A549 (cell line): ENCODE data around the gene USP20. TPM values are rescaled to one million over a fixed set of nuclear protein-coding genes. Genes with fewer than 3 reads are reported as not detected.

Experiments used
- ATAC-seq, 2 experiments: fragments of 200-7000 bp in 1 of 2; fragments of >200 bp in 1 of 2; cut with Nextera tagmentation in 1 of 2; cut with Tn5 transposase in 1 of 2; 3 replicates each; pipeline versions ENCODE4 v1.8.0 to v1.9.1; 2018 to 2020; ENCODE audit warnings: mild to moderate bottlenecking in 1 of 2, moderate library complexity in 1 of 2
- CTCF ChIA-PET: fragments of 300-600 bp; sonication (Branson Sonifier 250); formaldehyde crosslinking; extraction: SDS; loops from one replicate; lab custom pipeline; 2021; ENCODE audit warnings: antibody characterized with exemption, inconsistent platforms; lab: Yijun Ruan, JAX
- POLR2A ChIA-PET: fragments of 350-600 bp; formaldehyde crosslinking; extraction: SDS; loops from one replicate; lab custom pipeline; 2021; ENCODE audit warnings: antibody characterized with exemption, inconsistent platforms; lab: Yijun Ruan, JAX
- DNase-seq, 2 experiments: peaks; one replicate each; pipeline versions ENCODE4 v3.0.0 to v3.0.0-alpha.2; 2011 to 2016; ENCODE audit warnings: low read depth in 1 of 2, low spot score in 1 of 2
- FAIRE-seq: peaks from 2 replicates; lab custom pipeline; 2011; peaks lifted over from hg19 to GRCh38; lab: Jason Lieb, UNC
- H3K27ac ChIP-seq, 2 experiments: fragments of >200 bp; sonication (Bioruptor Twin); formaldehyde crosslinking; 3 replicates each; pipeline ENCODE4 v1.5.1; 2016 to 2017
- H3K4me1 ChIP-seq: fragments of >200 bp; sonication (Bioruptor Twin); formaldehyde crosslinking; 3 replicates; pipeline ENCODE4 v1.6.1; 2016
- H3K4me2 ChIP-seq: fragments of >200 bp; sonication (Bioruptor Twin); formaldehyde crosslinking; 3 replicates; pipeline ENCODE4 v1.6.1; 2016
- H3K4me3 ChIP-seq: fragments of >200 bp; sonication (Bioruptor Twin); formaldehyde crosslinking; 3 replicates; pipeline ENCODE4 v1.5.1; 2016
- H3K9me3 ChIP-seq: fragments of >200 bp; sonication (Bioruptor Twin); formaldehyde crosslinking; 3 replicates; pipeline ENCODE4 v1.6.1; 2016
- BHLHE40 ChIP-seq: IDR thresholded peaks from 2 replicates; pipeline ENCODE4 v1.6.1; 2012; ENCODE audit warnings: low read depth, low read length, inconsistent platforms
- CBX8 ChIP-seq: fragments of 200-600 bp; sonication (generic); IDR thresholded peaks from 2 replicates; pipeline ENCODE4 v1.6.1; 2016
- ELK1 ChIP-seq: fragments of 150-350 bp; IDR thresholded peaks from 2 replicates; pipeline ENCODE4 v1.6.1; 2014; ENCODE audit warnings: low read depth, mild to moderate bottlenecking, low read length
- EP300 ChIP-seq, 2 experiments: fragments of >200 bp; sonication (Bioruptor Twin); formaldehyde crosslinking; IDR thresholded peaks; 2 replicates in 1 of 2; 3 replicates in 1 of 2; pipeline ENCODE4 v1.6.1; 2016 to 2017
- FOSL2 ChIP-seq, 2 experiments: fragments of 450-650 bp in 1 of 2; fragments of >200 bp in 1 of 2; sonication (Bioruptor Twin) in 1 of 2; formaldehyde crosslinking; IDR thresholded peaks; 2 replicates each; pipeline versions ENCODE4 v1.5.0 to v1.6.1; 2016 to 2020; ENCODE audit warnings: mild to moderate bottlenecking in 1 of 2, moderate library complexity in 1 of 2
- FOXS1 ChIP-seq: fragments of 250-450 bp; sonication (Bioruptor Pico); IDR thresholded peaks from 2 replicates; pipeline ENCODE4 v1.5.0; 2020; ENCODE audit warnings: mild to moderate bottlenecking, moderate library complexity
- HES2 ChIP-seq: fragments of >200 bp; sonication (Bioruptor Twin); formaldehyde crosslinking; IDR thresholded peaks from 2 replicates; pipeline ENCODE4 v1.6.1; 2016
- HEYL ChIP-seq: fragments of 250-450 bp; sonication (Bioruptor Pico); IDR thresholded peaks from 2 replicates; pipeline ENCODE4 v1.8.0; 2021; ENCODE audit warnings: mild to moderate bottlenecking, moderate library complexity
- HOXB13 ChIP-seq: fragments of 250-450 bp; sonication (Bioruptor Pico); IDR thresholded peaks from 2 replicates; pipeline ENCODE4 v1.5.0; 2020; ENCODE audit warnings: low read depth, mild to moderate bottlenecking, moderate library complexity
- JUN ChIP-seq, 2 experiments: fragments of >200 bp; sonication (Bioruptor Twin); formaldehyde crosslinking; IDR thresholded peaks; 2 replicates in 1 of 2; 3 replicates in 1 of 2; pipeline ENCODE4 v1.6.1; 2016 to 2017
- KDM5A ChIP-seq: fragments of 200-600 bp; sonication (generic); IDR thresholded peaks from 2 replicates; pipeline ENCODE4 v1.6.1; 2016; ENCODE audit warnings: antibody characterized with exemption, mild to moderate bottlenecking
- MAZ ChIP-seq: fragments of 150-350 bp; IDR thresholded peaks from 2 replicates; pipeline ENCODE4 v1.6.1; 2014; ENCODE audit warnings: antibody characterized with exemption, low read depth, low read length, borderline replicate concordance
- RAD21 ChIP-seq, 2 experiments: fragments of >200 bp in 1 of 2; sonication (Bioruptor Twin) in 1 of 2; formaldehyde crosslinking in 1 of 2; IDR thresholded peaks in 1 of 2; conservative IDR thresholded peaks in 1 of 2; 2 replicates in 1 of 2; 3 replicates in 1 of 2; pipeline ENCODE4 v1.6.1; 2012 to 2018; ENCODE audit warnings: inconsistent platforms in 1 of 2
- SREBF2 ChIP-seq: fragments of 450-650 bp; IDR thresholded peaks from 2 replicates; pipeline ENCODE4 v1.6.1; 2014; ENCODE audit warnings: mild to moderate bottlenecking, moderate library complexity
- TFCP2L1 ChIP-seq: fragments of 250-450 bp; sonication (Bioruptor Pico); IDR thresholded peaks from 2 replicates; pipeline ENCODE4 v1.5.0; 2021; ENCODE audit warnings: mild to moderate bottlenecking
- TP53 ChIP-seq: fragments of 250-450 bp; sonication (Bioruptor Pico); IDR thresholded peaks from 2 replicates; pipeline ENCODE4 v1.5.0; 2021; ENCODE audit warnings: mild to moderate bottlenecking, moderate library complexity
- ZSCAN20 ChIP-seq: fragments of 250-450 bp; sonication (Bioruptor Pico); IDR thresholded peaks from 2 replicates; pipeline ENCODE4 v1.8.0; 2022; ENCODE audit warnings: mild to moderate bottlenecking, moderate library complexity
- WGBS: methylation state at CpG from one replicate; pipeline ENCODE4 v1.1.6; 2017; ENCODE audit errors: missing lambda C conversion rate; 5-methylcytosine and 5-hydroxymethylcytosine counted together
- polyA plus RNA-seq, 4 experiments: library from polyadenylated mRNA; depleted of rRNA in 3 of 4; stranded (reverse); fragments of >200 nt; fragmentation: RNase III in 1 of 4; extraction: RNeasy Plus Mini Kit Qiagen cat#74134 plus additional on column Dnase treatment in 1 of 4; gene quantifications; 2 replicates in 3 of 4; 3 replicates in 1 of 4; pipeline ENCODE4 v1.2.3, GENCODE V29; 2011 to 2017
- TF ChIP-seq, protein P1 (sequence below): fragments of 250-450 bp; sonication (Bioruptor Pico); IDR thresholded peaks from 2 replicates; pipeline ENCODE4 v1.5.0; 2020; ENCODE audit warnings: low read depth, mild to moderate bottlenecking, moderate library complexity
- TF ChIP-seq, protein P2 (sequence below): fragments of 200-600 bp; sonication (generic); IDR thresholded peaks from 2 replicates; pipeline ENCODE4 v1.6.1; 2016; ENCODE audit warnings: antibody characterized with exemption, mild to moderate bottlenecking, moderate library complexity
- TF ChIP-seq, protein P3 (sequence below): fragments of 250-450 bp; sonication (Bioruptor Pico); IDR thresholded peaks from 2 replicates; pipeline ENCODE4 v1.5.0; 2021; ENCODE audit warnings: mild to moderate bottlenecking, moderate library complexity, borderline replicate concordance

The USP20 gene
- polyA plus RNA-seq, 2 of the 4 experiments (the other 2 are of a cell fraction): 3.9 to 5.0 TPM

GRCh38 chr9:129826344-129826743, 8.9 kb upstream of the USP20 start:
- no peaks in the 10 kb centered on the region for H3K9me3 ChIP-seq
- ChIA-PET CTCF (interaction anchor here (0.9 to 1.2 kb wide), 2 partner anchors 59 to 60 kb away, joined by 3 read pairs; no protein-coding TSS in a partner anchor), POLR2A (no interaction called here)
- no peak overlapping the region for H3K4me3 ChIP-seq
- H3K27ac ChIP-seq: no peak overlapping the region
- DNase-seq (no peak), FAIRE-seq (no peak)
- TF ChIP-seq CBX8 (no peak), HOXB13 (CRISPR knock-in tag) (no peak), MAZ (no peak), KDM5A (no peak), RAD21 (conservative IDR thresholded peaks at IDR 0.05 in 1 of 2, IDR thresholded peaks at IDR 0.05 in 1 of 2) (no peak), JUN (IDR thresholded peaks at IDR 0.05) (no peak), FOSL2 (IDR thresholded peaks at IDR 0.05) (no peak), FOSL2 (CRISPR knock-in tag; IDR thresholded peaks at IDR 0.05) (no peak)
- TF ChIP-seq, all 56 proteins: peak for 0
- H3K4me1 ChIP-seq: peaks cover 6% of the 10 kb centered on the region; the same call in 2 of the 3 replicates
- no peak for ATAC-seq
- H3K4me2 ChIP-seq: no peak overlapping the region
- WGBS: 82% methylated on average over 6 of the region's 6 CpGs

GRCh38 chr9:129826759-129827158, 8.5 kb upstream of the USP20 start:
- Histone ChIP-seq H3K4me2 (no peak overlapping the region), H3K4me1 (peaks cover 6% of the 10 kb centered on the region; the same call in 2 of the 3 replicates), H3K4me3 (no peak overlapping the region), H3K9me3 (no peaks in the 10 kb centered on the region), H3K27ac (no peak overlapping the region)
- no peak for DNase-seq
- TF ChIP-seq, protein P1, sequence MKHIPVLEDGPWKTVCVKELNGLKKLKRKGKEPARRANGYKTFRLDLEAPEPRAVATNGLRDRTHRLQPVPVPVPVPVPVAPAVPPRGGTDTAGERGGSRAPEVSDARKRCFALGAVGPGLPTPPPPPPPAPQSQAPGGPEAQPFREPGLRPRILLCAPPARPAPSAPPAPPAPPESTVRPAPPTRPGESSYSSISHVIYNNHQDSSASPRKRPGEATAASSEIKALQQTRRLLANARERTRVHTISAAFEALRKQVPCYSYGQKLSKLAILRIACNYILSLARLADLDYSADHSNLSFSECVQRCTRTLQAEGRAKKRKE (CRISPR knock-in tag): no peak
- no peak for TF ChIP-seq ZSCAN20 (CRISPR knock-in tag)
- TF ChIP-seq TFCP2L1 (CRISPR knock-in tag): no peak
- TF ChIP-seq FOXS1 (CRISPR knock-in tag): no peak
- no peak for TF ChIP-seq SREBF2
- TF ChIP-seq, protein P2, sequence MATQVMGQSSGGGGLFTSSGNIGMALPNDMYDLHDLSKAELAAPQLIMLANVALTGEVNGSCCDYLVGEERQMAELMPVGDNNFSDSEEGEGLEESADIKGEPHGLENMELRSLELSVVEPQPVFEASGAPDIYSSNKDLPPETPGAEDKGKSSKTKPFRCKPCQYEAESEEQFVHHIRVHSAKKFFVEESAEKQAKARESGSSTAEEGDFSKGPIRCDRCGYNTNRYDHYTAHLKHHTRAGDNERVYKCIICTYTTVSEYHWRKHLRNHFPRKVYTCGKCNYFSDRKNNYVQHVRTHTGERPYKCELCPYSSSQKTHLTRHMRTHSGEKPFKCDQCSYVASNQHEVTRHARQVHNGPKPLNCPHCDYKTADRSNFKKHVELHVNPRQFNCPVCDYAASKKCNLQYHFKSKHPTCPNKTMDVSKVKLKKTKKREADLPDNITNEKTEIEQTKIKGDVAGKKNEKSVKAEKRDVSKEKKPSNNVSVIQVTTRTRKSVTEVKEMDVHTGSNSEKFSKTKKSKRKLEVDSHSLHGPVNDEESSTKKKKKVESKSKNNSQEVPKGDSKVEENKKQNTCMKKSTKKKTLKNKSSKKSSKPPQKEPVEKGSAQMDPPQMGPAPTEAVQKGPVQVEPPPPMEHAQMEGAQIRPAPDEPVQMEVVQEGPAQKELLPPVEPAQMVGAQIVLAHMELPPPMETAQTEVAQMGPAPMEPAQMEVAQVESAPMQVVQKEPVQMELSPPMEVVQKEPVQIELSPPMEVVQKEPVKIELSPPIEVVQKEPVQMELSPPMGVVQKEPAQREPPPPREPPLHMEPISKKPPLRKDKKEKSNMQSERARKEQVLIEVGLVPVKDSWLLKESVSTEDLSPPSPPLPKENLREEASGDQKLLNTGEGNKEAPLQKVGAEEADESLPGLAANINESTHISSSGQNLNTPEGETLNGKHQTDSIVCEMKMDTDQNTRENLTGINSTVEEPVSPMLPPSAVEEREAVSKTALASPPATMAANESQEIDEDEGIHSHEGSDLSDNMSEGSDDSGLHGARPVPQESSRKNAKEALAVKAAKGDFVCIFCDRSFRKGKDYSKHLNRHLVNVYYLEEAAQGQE: no peak
- TF ChIP-seq KDM5A: no peak
- TF ChIP-seq HES2: no peak
- no peak for TF ChIP-seq BHLHE40
- no peak for TF ChIP-seq ELK1
- TF ChIP-seq, protein P3, sequence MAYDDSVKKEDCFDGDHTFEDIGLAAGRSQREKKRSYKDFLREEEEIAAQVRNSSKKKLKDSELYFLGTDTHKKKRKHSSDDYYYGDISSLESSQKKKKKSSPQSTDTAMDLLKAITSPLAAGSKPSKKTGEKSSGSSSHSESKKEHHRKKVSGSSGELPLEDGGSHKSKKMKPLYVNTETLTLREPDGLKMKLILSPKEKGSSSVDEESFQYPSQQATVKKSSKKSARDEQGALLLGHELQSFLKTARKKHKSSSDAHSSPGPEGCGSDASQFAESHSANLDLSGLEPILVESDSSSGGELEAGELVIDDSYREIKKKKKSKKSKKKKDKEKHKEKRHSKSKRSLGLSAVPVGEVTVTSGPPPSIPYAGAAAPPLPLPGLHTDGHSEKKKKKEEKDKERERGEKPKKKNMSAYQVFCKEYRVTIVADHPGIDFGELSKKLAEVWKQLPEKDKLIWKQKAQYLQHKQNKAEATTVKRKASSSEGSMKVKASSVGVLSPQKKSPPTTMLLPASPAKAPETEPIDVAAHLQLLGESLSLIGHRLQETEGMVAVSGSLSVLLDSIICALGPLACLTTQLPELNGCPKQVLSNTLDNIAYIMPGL (CRISPR knock-in tag): no peak
- TF ChIP-seq TP53 (CRISPR knock-in tag): no peak
- TF ChIP-seq EP300 (IDR thresholded peaks at IDR 0.05): no peak
- no peak for TF ChIP-seq HEYL (CRISPR knock-in tag)
- ATAC-seq: no peak
- POLR2A ChIA-PET: no interaction called here
- CTCF ChIA-PET: interaction anchor here (1.0 kb wide), 1 partner anchor 89 kb away, joined by 3 read pairs; no protein-coding TSS in a partner anchor
- 65% methylated on average over 1 of the region's 1 CpG for WGBS
- FAIRE-seq: no peak
